Epithelial cell of umbilical artery (primary cell): Measurements from ENCODE around the gene MOSPD2. TPM values are rescaled to one million over a fixed set of nuclear protein-coding genes. Genes with fewer than 3 reads are reported as not detected.

Experiments
- total RNA-seq: library from RNA; depleted of rRNA; stranded (reverse); fragments of >200 nt; gene quantifications from 2 replicates; pipeline ENCODE4 v1.2.3, GENCODE V29; 2014

Gene MOSPD2
- total RNA-seq, result 6.8 and 14.1 TPM in 2 replicates

DNA sequence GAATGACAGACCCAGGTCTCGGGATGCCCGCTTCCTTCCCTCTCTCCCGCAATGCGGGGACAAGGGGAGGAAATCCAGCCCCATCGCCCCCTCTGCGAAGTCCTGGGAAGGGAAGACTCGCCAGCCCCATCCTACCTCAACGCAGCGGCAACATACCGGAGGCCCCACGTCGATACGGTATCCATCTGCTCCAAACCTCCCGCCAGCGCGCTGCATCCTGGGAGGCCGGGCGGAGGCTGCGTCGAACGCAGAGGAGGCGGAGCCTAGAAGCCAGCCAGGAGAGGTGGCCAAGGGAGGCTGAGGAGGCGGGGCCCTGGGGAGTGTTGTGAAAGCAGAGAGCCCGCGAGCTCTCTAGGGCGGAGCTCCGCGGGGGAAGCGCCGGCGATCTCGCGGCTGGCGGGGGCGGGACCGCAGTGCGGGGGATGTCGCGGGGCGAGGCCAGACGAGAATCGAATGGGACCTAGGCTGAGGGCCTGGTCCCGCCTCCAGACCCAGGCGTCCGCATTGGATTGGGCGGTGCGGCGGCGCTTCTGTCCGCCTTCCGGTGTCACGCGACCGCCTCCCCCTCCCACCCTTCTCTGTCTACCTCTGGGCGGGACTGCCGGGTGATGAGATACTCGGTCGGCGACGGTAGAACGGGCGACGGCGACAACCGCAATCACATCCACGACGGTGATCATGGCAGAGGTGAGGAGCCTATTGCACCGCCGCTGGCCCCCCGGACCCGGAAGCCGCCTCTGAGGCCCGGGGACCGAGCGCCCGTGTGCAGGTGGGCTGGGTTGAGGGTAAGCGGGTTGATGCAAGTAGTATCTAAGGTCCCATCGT, at the start of gene MOSPD2, which contains the start of gene FANCB:
Gene MOSPD2, plus strand, starts transcription at position 571 of the 825 bp plus-strand sequence. Its CDS starts 108 bp downstream, at position 679.
Gene FANCB, minus strand, starts transcription at position 219 of the 825 bp plus-strand sequence. CDS start 7,559 bp downstream, outside the sequence.

Other genes starting within 250 kb of the MOSPD2 start
- 6.5 and 10.2 TPM in 2 replicates for gene FANCB, start 352 bp upstream of the MOSPD2 start, total RNA-seq